PC-9 (cell line): ENCODE data around the gene TRAF2. TPM values are rescaled to one million over a fixed set of nuclear protein-coding genes. Genes with fewer than 3 reads are reported as not detected.

ENCODE experiments used
- BruUV-seq: library from RNA; stranded (reverse); fragments of 400-500 nt; replicated peaks from 2 replicates; lab custom pipeline; 2021; lab: Mats Ljungman, UMichigan
- CTCF ChIA-PET: fragments of 300-600 bp; sonication (Branson Sonifier 250); formaldehyde crosslinking; loops from one replicate; lab custom pipeline; 2022; ENCODE audit warnings: antibody characterized with exemption; lab: Charles Lee
- POLR2A ChIA-PET: fragments of 300-600 bp; sonication (Branson Sonifier 250); formaldehyde crosslinking; loops from one replicate; lab custom pipeline; 2022; ENCODE audit warnings: antibody characterized with exemption; ENCODE audit not compliant: unreplicated experiment; lab: Charles Lee
- DNase-seq, 2 experiments: peaks; one replicate each; pipeline versions ENCODE4 v3.0.0 to v3.0.0-alpha.2; 2015 to 2022; ENCODE audit warnings: mixed read lengths in 1 of 2
- H2AFZ ChIP-seq: fragments of 200-600 bp; sonication (generic); 2 replicates; pipeline ENCODE4 v1.8.1; 2017; ENCODE audit warnings: antibody characterized with exemption
- H3F3A ChIP-seq: fragments of 200-600 bp; sonication (generic); 2 replicates; pipeline ENCODE4 v1.8.1; 2017; ENCODE audit warnings: antibody characterized with exemption, mild to moderate bottlenecking, low read depth; ENCODE audit not compliant: insufficient read depth
- H3K27ac ChIP-seq: fragments of 200-600 bp; sonication (generic); 2 replicates; pipeline ENCODE4 v1.6.1; 2016; ENCODE audit warnings: mixed run types
- H3K27me3 ChIP-seq: fragments of 200-600 bp; sonication (generic); 2 replicates; pipeline ENCODE4 v1.6.1; 2016; ENCODE audit warnings: low read depth, mixed run types; ENCODE audit not compliant: insufficient read depth
- H3K36me3 ChIP-seq: fragments of 200-600 bp; sonication (generic); 2 replicates; pipeline ENCODE4 v1.6.1; 2016; ENCODE audit warnings: low read depth, mixed run types
- H3K4me1 ChIP-seq: fragments of 200-600 bp; sonication (generic); replicated peaks from 2 replicates; pipeline ENCODE4 v1.6.1; 2016; ENCODE audit warnings: mixed run types; ENCODE audit not compliant: insufficient read depth
- H3K4me2 ChIP-seq: fragments of 200-600 bp; sonication (generic); 2 replicates; pipeline ENCODE4 v1.6.1; 2017; ENCODE audit warnings: mixed run types
- H3K4me3 ChIP-seq: fragments of 200-600 bp; sonication (generic); 2 replicates; pipeline ENCODE4 v1.6.1; 2016; ENCODE audit warnings: mixed run types
- H3K79me2 ChIP-seq: fragments of 200-600 bp; sonication (generic); 2 replicates; pipeline ENCODE4 v1.6.1; 2017; ENCODE audit warnings: low read depth, mixed run types
- H3K9me2 ChIP-seq: fragments of 200-600 bp; sonication (generic); 2 replicates; pipeline ENCODE4 v1.8.1; 2017; ENCODE audit warnings: mild to moderate bottlenecking; ENCODE audit not compliant: insufficient read depth
- H3K9me3 ChIP-seq: fragments of 200-600 bp; sonication (generic); 2 replicates; pipeline ENCODE4 v1.8.1; 2016; ENCODE audit warnings: low read depth; ENCODE audit not compliant: insufficient read depth
- H4K20me1 ChIP-seq: fragments of 200-600 bp; sonication (generic); 2 replicates; pipeline ENCODE4 v1.8.1; 2017; ENCODE audit not compliant: insufficient read depth
- EZH2 ChIP-seq: fragments of 200-600 bp; sonication (generic); IDR thresholded peaks from 2 replicates; pipeline ENCODE4 v1.8.0; 2017; ENCODE audit warnings: antibody characterized with exemption, low read depth
- intact Hi-C: fragments of 100-400 bp; cut with micrococcal nuclease; formaldehyde crosslinking; loops from one replicate; pipeline ENCODE4 v1.10.0; 2022; ENCODE audit not compliant: unreplicated experiment
- total RNA-seq: library from RNA; stranded (reverse); gene quantifications from 2 replicates; pipeline ENCODE4 v1.2.3, GENCODE V29; 2021
- TF ChIP-seq, protein P1 (sequence below): fragments of 200-600 bp; sonication (generic); conservative IDR thresholded peaks from 2 replicates; pipeline ENCODE4 v1.6.1; 2017; ENCODE audit warnings: mixed run types, antibody characterized with exemption, mild to moderate bottlenecking, moderate library complexity

The TRAF2 gene
- total RNA-seq, 1 experiment from 2014 or later = 42.7 TPM

DNA sequence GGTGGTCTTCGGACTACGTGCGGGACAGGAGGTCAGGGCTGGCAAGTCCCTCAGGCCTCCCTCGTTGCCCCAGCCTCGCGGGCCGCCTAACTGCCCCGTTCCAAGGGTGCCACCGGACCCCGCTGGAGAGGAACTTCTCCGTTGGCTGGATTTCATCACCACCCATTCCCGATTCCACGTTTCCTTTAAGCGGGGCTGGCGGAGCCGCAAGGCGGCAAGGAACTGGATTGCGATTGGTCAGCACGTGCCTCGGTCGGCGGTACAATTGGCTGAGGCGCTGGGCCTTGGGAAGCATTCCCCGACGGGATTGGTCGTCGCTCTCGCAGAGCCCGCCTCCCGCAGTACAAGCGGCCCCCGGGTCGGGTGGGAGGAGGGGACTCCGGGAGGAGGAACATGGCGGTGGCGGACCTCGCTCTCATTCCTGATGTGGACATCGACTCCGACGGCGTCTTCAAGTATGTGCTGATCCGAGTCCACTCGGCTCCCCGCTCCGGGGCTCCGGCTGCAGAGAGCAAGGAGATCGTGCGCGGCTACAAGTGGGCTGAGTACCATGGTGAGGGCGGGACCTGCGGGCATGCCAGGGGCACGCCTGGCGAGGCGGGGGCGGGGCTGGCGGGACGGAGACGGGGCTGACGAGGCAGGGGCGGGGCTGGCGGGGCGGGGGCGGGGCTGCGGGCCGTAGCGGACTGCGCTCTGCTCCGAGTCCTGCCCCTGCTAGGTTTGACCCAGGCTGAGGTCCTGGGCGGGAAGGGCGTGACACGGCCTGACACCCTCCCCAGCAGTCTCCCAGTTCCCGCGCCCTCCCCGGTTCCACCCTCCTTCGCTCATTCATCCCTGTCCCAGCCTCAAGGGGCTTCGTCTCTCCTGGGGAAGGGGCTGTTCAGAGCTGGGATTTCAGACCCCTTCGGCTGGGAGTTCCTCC is 37.0 kb upstream of the TRAF2 start, which contains the start of gene PHPT1:
Gene PHPT1 (plus strand): TSS at position 372 of the 922 bp plus-strand sequence. CDS start 22 bp downstream, at position 394.
- DNase-seq = peak; percentile 96 to 99
- ChIA-PET CTCF (interaction anchor here (0.7 kb wide), 1 partner anchor 86 kb away, joined by 4 read pairs; no protein-coding TSS in a partner anchor), POLR2A (interaction anchor here (0.6 to 0.7 kb wide), 4 partner anchors 12 to 369 kb away, joined by 3 read pairs; partner anchors contain the start of gene MAN1B1)
- TF ChIP-seq, protein P1, sequence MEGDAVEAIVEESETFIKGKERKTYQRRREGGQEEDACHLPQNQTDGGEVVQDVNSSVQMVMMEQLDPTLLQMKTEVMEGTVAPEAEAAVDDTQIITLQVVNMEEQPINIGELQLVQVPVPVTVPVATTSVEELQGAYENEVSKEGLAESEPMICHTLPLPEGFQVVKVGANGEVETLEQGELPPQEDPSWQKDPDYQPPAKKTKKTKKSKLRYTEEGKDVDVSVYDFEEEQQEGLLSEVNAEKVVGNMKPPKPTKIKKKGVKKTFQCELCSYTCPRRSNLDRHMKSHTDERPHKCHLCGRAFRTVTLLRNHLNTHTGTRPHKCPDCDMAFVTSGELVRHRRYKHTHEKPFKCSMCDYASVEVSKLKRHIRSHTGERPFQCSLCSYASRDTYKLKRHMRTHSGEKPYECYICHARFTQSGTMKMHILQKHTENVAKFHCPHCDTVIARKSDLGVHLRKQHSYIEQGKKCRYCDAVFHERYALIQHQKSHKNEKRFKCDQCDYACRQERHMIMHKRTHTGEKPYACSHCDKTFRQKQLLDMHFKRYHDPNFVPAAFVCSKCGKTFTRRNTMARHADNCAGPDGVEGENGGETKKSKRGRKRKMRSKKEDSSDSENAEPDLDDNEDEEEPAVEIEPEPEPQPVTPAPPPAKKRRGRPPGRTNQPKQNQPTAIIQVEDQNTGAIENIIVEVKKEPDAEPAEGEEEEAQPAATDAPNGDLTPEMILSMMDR = no peak
- no peak for TF ChIP-seq EZH2
- H2AFZ ChIP-seq = peak within 1 kb of the TSS; percentile 82; the same call in 1 of the 2 replicates
- H3K27me3 ChIP-seq = no peaks in the 10 kb centered on the region
- H3K4me3 ChIP-seq = peak within 1 kb of the TSS; percentile 87
- H3K27ac ChIP-seq = peak within 1 kb of the TSS; percentile 80
- peaks cover 22% of the 10 kb centered on the region; the same call in 1 of the 2 replicates for H3F3A ChIP-seq
- peaks cover 21% of the 10 kb centered on the region for H4K20me1 ChIP-seq
- H3K36me3 ChIP-seq = no peaks in the 10 kb centered on the region
- peaks cover 6% of the 10 kb centered on the region; the same call in 1 of the 2 replicates for H3K4me1 ChIP-seq
- H3K9me3 ChIP-seq = no peaks in the 10 kb centered on the region
- no peaks in the 10 kb centered on the region for H3K9me2 ChIP-seq
- BruUV-seq = no TSS peak
- intact Hi-C loops = loop anchor here (1.0 to 5.0 kb wide), 5 partner anchors 33 to 178 kb away; partner anchors contain the start of genes ABCA2, C8G, CLIC3 and FBXW5
- H3K4me2 ChIP-seq = peak within 1 kb of the TSS; percentile 85
- no peaks in the 10 kb centered on the region for H3K79me2 ChIP-seq

DNA sequence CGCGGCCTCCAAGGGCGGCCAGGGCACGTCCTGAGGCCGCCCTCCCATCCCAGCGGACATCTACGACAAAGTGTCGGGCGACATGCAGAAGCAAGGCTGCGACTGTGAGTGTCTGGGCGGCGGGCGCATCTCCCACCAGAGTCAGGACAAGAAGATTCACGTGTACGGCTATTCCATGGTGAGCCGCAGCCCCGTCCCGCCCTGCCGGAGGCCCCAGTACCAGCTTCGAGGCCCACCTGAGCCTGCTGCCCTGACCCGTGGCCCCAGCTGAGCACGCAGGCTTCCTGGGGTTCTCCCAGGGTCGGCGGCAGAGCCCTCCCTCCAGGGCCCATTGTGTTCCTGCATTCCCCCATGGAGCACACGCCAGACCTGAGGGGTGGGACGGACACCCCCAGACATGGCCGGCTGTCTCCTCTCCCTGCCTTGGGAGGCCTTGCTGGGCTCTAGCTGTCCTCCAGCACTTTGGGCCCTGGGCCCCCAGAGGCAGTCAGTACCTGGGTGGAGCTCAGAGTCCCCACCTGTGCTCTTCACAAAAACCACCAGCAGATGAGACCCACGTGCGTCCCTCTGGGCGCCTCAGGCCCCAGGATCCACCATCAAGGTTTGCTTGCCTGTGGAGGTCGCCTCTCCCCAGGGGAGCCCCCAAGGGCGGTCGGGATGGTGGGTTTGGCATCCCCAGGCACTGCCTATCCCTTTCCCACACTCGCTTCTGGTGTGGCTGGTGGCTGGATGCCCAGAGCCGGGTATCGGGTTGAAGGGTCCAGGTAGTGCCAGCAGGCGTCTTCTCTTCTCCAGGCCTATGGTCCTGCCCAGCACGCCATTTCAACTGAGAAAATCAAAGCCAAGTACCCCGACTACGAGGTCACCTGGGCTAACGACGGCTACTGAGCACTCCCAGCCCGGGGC is 36.1 kb upstream of the TRAF2 start:
- TF ChIP-seq EZH2 = no peak
- TF ChIP-seq, protein P1 = no peak
- Histone ChIP-seq H4K20me1 (peaks cover 21% of the 10 kb centered on the region), H2AFZ (no peak overlapping the region), H3K27ac (no peak overlapping the region), H3K9me2 (no peaks in the 10 kb centered on the region), H3K4me2 (peak overlapping the region; percentile 85), H3F3A (peaks cover 22% of the 10 kb centered on the region; the same call in 1 of the 2 replicates), H3K79me2 (no peaks in the 10 kb centered on the region), H3K36me3 (no peaks in the 10 kb centered on the region), H3K9me3 (no peaks in the 10 kb centered on the region), H3K4me1 (peaks cover 6% of the 10 kb centered on the region; the same call in 1 of the 2 replicates), H3K27me3 (no peaks in the 10 kb centered on the region), H3K4me3 (peak overlapping the region; percentile 87)
- TSS peak; percentile 58 for BruUV-seq
- DNase-seq = no peak
- POLR2A ChIA-PET = no interaction called here
- CTCF ChIA-PET = no interaction called here
- intact Hi-C loops = loop anchor here (1.0 to 5.0 kb wide), 5 partner anchors 32 to 177 kb away; partner anchors contain the start of genes ABCA2, C8G, CLIC3 and FBXW5
